T-helper 17 cell (primary cell): ENCODE data around the gene C11orf65. TPM values are rescaled to one million over a fixed set of nuclear protein-coding genes. Genes with fewer than 3 reads are reported as not detected.

ENCODE experiments used
- ATAC-seq: fragments of 150-1000 bp; cut with Tn5 transposase; 2 replicates; pipeline ENCODE4 v1.10.0; 2021; ENCODE audit warnings: mild to moderate bottlenecking, moderate library complexity
- DNase-seq, 3 donors: peaks; one replicate each; pipeline versions ENCODE4 v3.0.0 to v3.0.0-alpha.2; 2020 to 2021
- H3K9me3 ChIP-seq: one replicate; pipeline ENCODE4 v1.7.0; 2013; ENCODE audit warnings: low read length, mild to moderate bottlenecking; ENCODE audit not compliant: control insufficient read depth, poor library complexity, severe bottlenecking
- H3K27ac Mint-ChIP-seq: one replicate; pipeline ENCODE4 v1.8.0; 2022; ENCODE audit warnings: mild to moderate bottlenecking, moderate library complexity, mixed read lengths
- H3K27me3 Mint-ChIP-seq: one replicate; pipeline ENCODE4 v1.8.0; 2022; ENCODE audit warnings: mixed read lengths
- H3K36me3 Mint-ChIP-seq: one replicate; pipeline ENCODE4 v1.8.0; 2022; ENCODE audit warnings: low read depth, mixed read lengths
- H3K4me1 Mint-ChIP-seq: one replicate; pipeline ENCODE4 v1.8.0; 2022; ENCODE audit warnings: mild to moderate bottlenecking, mixed read lengths
- H3K4me3 Mint-ChIP-seq: one replicate; pipeline ENCODE4 v1.8.0; 2022; ENCODE audit warnings: mild to moderate bottlenecking, moderate library complexity, mixed read lengths
- total RNA-seq, 4 donors: library from RNA in 2 of 4; stranded (reverse) in 2 of 4; gene quantifications; one replicate each; pipeline ENCODE4 v1.2.3 and lab custom pipeline; 2022 to 2026

C11orf65 gene
- total RNA-seq, 2 donors from 2014 or later, result 0.96 to 1.7 TPM

DNA sequence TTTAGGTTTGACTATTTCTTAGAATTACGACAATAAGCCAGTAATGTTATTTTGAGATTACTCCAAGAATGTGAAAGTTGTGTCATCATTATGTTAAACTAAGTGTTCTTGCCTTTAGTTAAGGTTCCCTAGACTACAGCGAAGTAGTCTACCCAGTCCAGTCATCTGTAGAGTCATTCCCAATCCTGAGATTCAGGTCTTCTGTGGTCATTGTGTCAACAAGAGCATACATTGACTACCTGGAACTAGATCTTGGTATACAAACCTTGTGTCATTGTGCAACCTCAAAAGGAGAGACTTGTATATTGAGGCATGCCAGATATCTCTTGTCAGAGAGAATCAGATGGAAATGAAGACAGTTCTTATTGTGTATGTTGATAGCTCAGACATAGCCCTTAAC is 128.6 kb downstream of the C11orf65 start:
- Mint-ChIP-seq H3K4me3 (no peak overlapping the region), H3K27ac (no peak overlapping the region), H3K36me3 (peaks cover 4% of the 10 kb centered on the region), H3K27me3 (no peaks in the 10 kb centered on the region), H3K4me1 (peaks cover 11% of the 10 kb centered on the region)
- DNase-seq, result no peak
- no peaks in the 10 kb centered on the region for H3K9me3 ChIP-seq
- no peak for ATAC-seq

- H3K4me1 Mint-ChIP-seq, result peaks cover 7% of the 10 kb centered on the region
- H3K36me3 Mint-ChIP-seq, result peaks cover 9% of the 10 kb centered on the region
- no peaks in the 10 kb centered on the region for H3K27me3 Mint-ChIP-seq
- ATAC-seq (no peak), DNase-seq (no peak)
- no peak overlapping the region for H3K27ac Mint-ChIP-seq
- no peak overlapping the region for H3K4me3 Mint-ChIP-seq
- H3K9me3 ChIP-seq, result no peaks in the 10 kb centered on the region
Observed at GRCh38 chr11:108333403-108333899, 133.9 kb downstream of the C11orf65 start.

Other genes starting within 250 kb of the C11orf65 start
- gene NPAT, start 244.9 kb downstream of the C11orf65 start, total RNA-seq, result 10 to 100 TPM; 23.3 to 31.0 TPM
- gene ATM, start 244.5 kb downstream of the C11orf65 start, total RNA-seq, result 100 to 1,000 TPM; 203 to 260 TPM
- 1 to 10 TPM; 5.5 to 7.7 TPM for gene POGLUT3, start 30.9 kb upstream of the C11orf65 start, total RNA-seq
- 1 to 10 TPM in 1 of 2 donors, under 1 TPM in 1; 0.96 to 1.3 TPM for gene EXPH5, start 126.2 kb upstream of the C11orf65 start, total RNA-seq
- gene DDX10, start 197.5 kb upstream of the C11orf65 start, total RNA-seq, result 10 to 100 TPM; 24.8 to 26.6 TPM